GM18505 (cell line): ENCODE data around the gene USP54.
"Not testable (repeated sequence)": the region's sequence is repeated elsewhere in the genome, so short reads cannot be mapped to it uniquely, and the experiment has no call there.

Experiments
- ATAC-seq: cut with Tn5 transposase; IDR thresholded peaks from one replicate; pipeline ENCODE4 v1.9.1; 2021; ENCODE audit not compliant: unreplicated experiment
- POLR2A ChIP-seq: IDR thresholded peaks from 4 replicates; pipeline ENCODE4 v1.6.1; 2011; ENCODE audit warnings: borderline replicate concordance; ENCODE audit not compliant: insufficient read depth, insufficient read length; ENCODE audit errors: extremely low read depth

USP54 gene

GRCh38 chr10:73609116-73609515, 18.0 kb upstream of the USP54 start:
- TF ChIP-seq POLR2A: no peak
- no peak for ATAC-seq

- no peak for TF ChIP-seq POLR2A
These were observed 10.4 kb upstream of the USP54 start for GRCh38 chr10:73601486-73601921.

GRCh38 chr10:73597346-73597745, 6.2 kb upstream of the USP54 start:
- ATAC-seq: no peak
- TF ChIP-seq POLR2A: no peak

More at GRCh38 chr10:73601486-73601921, 10.4 kb upstream of the USP54 start:
- ATAC-seq: no peak

- ATAC-seq: no peak
- TF ChIP-seq POLR2A: no peak
These were observed 2.7 kb upstream of the USP54 start for GRCh38 chr10:73593812-73594211.

GRCh38 chr10:73593110-73593509, 2.0 kb upstream of the USP54 start:
- TF ChIP-seq POLR2A: no peak
- no peak for ATAC-seq

GRCh38 chr10:73591935-73592699, 975 bp upstream of the USP54 start:
- ATAC-seq: no peak
- TF ChIP-seq POLR2A: no peak

- no peak for TF ChIP-seq POLR2A
- no peak for ATAC-seq
These were observed 1.5 kb downstream of the USP54 start for GRCh38 chr10:73589563-73590126.

GRCh38 chr10:73588656-73589055, 2.5 kb downstream of the USP54 start:
- no peak for ATAC-seq

GRCh38 chr10:73586583-73586984, 4.6 kb downstream of the USP54 start:
- no peak for ATAC-seq
- TF ChIP-seq POLR2A: no peak

More at GRCh38 chr10:73588656-73589055, 2.5 kb downstream of the USP54 start:
- TF ChIP-seq POLR2A: no peak

- ATAC-seq: no peak
- TF ChIP-seq POLR2A: no peak
These were observed 5.8 kb downstream of the USP54 start for GRCh38 chr10:73585327-73585726.

- ATAC-seq: no peak
- TF ChIP-seq POLR2A: no peak
These were observed 6.4 kb downstream of the USP54 start for GRCh38 chr10:73584737-73585136.

GRCh38 chr10:73581918-73582317, 9.2 kb downstream of the USP54 start:
- no peak for ATAC-seq
- TF ChIP-seq POLR2A: no peak

GRCh38 chr10:73578927-73579326, 12.2 kb downstream of the USP54 start:
- not testable (repeated sequence) for ATAC-seq

GRCh38 chr10:73577788-73578187, 13.4 kb downstream of the USP54 start:
- no peak for TF ChIP-seq POLR2A
- ATAC-seq: no peak
